M059J (cell line): ENCODE results near the gene SNAI3. TPM values are rescaled to one million over a fixed set of nuclear protein-coding genes. Genes with fewer than 3 reads are reported as not detected.
"Not testable (repeated sequence)": the region's sequence is repeated elsewhere in the genome, so short reads cannot be mapped to it uniquely, and the experiment has no call there.

Experiments used
- DNase-seq: peaks from one replicate; pipeline ENCODE4 v3.0.0-alpha.2; 2012; ENCODE audit warnings: low read depth
- total RNA-seq: library from RNA; depleted of rRNA; stranded (reverse); fragments of >200 nt; shearing (Covaris generic); gene quantifications from 2 replicates; pipeline ENCODE4 v1.2.3, GENCODE V29; 2014

The SNAI3 gene
- total RNA-seq, 1 experiment from 2014 or later, result not detected

DNA sequence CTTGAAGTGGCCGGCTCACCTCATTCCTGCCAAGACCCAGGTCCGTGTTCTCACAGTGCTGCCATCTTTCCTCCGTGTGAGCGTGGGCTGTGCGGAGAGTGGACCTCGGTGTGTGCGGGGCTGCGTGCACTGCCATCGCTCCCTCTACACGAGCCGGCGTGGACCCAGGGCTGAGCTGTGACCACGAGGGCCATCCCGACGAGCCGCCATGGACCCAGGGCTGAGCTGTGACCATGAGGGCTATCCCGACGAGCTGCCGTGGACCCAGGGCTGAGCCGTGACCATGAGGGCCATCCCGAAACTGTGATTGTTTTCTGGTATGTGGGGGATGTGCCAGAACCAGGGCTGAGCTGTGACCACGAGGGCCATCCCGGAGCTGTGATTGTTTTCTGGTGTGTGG lies 14.5 kb downstream of the SNAI3 start:
- DNase-seq, result no peak

GRCh38 chr16:88669980-88670379 lies 16.3 kb downstream of the SNAI3 start:
- DNase-seq, result no peak

DNA sequence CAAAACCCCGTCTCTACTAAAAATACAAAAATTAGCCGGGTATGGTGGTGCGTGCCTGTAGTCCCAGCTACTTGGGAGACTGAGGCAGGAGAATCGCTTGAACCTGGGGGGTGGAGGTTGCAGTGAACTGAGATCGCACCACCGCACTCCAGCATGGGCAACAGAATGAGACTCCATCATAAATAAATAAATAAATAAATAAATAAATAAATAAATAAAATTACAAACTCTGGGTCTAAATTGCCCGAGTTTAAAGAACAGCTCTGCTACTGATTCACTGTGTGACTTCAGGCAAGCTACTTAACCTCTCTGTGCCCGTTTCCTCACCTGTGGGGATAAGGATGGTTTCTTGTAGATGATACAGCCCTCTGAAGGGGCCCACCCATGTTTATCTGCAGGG lies 16.8 kb downstream of the SNAI3 start:
- not testable (repeated sequence) for DNase-seq

DNA sequence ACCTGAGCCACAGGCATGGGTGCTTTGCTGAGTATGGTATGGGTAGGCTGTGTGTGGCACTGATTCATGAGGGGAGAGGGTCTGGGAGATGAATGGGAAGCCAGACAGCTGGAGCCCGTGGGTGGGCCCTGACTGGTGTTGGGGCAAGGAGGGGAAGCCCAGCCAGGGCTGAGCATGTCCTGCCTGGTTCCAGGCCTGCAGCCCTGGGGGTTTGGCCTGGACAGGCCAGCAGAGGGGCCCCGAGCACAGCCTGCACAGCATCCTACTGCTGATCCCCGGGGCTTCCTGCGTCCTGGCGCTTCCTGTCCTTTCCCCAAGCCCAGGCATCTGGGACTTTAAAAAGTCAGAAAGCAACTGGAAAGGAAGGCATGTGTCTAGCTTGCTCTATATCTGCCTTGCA lies 18.8 kb downstream of the SNAI3 start:
- no peak for DNase-seq

GRCh38 chr16:88665570-88665969 lies 20.7 kb downstream of the SNAI3 start:
- no peak for DNase-seq

DNA sequence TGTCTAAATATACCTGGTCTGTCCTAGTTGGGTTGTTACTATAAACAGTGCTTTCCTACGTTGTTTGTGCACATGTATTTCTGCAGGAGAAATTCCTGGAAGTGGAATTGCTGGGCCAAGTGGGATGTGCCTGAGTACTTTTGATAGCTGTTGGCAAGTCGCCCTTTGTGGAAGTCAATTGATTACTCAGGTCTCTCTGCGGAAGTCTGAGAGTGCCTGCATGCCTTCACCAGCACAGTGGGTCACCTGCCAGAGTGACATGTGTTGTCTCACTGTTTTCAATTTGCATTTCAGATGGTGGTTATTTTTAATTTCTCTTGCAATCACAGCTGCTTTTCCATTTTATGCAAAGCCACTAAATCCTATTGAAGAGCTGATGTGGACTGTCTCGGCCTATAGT lies 21.2 kb downstream of the SNAI3 start:
- no peak for DNase-seq

GRCh38 chr16:88662843-88663606 lies 23.3 kb downstream of the SNAI3 start, which contains the start of gene MVD:
MVD (minus strand) TSS chr16:88663091; CDS start chr16:88663080, 11 bp downstream.
- peak; percentile 97 for DNase-seq

- no peak for DNase-seq
Observed at GRCh38 chr16:88662222-88662842, 24.0 kb downstream of the SNAI3 start.

DNA sequence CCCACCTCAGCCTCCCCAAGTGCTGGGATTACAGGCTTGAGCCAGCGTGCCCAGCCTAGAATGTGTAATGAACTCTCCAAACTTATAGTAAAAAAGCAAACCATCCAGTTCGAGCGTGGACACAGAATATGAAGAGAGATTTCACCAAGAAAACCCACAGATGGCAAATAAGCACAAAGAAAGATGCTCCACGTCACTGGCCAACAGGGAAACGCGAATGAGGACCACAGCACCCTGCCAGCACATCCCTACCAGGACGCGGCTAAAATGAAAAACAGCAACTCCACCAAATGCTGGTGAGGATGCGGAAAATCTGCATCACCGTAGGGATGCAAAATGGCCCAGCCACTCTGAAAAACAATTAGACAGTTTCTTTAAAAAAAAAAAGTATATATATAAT lies 24.8 kb downstream of the SNAI3 start:
- no peak for DNase-seq

DNA sequence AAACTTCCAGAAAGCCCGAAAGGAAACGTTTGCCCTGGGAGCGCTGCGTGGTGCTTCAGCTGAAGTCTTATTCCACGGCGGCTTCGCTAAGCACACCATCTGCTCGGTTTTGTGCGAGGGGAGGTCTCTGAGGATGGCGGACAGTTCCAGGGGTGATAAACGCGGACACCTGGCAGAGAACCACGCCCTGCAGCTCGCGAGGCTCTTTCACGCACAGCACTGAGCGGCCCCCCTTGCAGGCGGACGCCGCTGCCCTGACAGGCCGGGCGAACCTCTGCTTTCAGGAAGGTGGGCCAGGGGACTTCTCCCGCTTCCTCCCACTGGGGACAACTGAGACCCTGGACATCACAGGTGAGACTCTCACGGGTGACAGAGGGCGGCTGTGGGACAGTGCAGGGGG lies 27.1 kb downstream of the SNAI3 start:
- DNase-seq, result no peak

- DNase-seq, result no peak
Observed at GRCh38 chr16:88658714-88659113, 27.6 kb downstream of the SNAI3 start.

DNA sequence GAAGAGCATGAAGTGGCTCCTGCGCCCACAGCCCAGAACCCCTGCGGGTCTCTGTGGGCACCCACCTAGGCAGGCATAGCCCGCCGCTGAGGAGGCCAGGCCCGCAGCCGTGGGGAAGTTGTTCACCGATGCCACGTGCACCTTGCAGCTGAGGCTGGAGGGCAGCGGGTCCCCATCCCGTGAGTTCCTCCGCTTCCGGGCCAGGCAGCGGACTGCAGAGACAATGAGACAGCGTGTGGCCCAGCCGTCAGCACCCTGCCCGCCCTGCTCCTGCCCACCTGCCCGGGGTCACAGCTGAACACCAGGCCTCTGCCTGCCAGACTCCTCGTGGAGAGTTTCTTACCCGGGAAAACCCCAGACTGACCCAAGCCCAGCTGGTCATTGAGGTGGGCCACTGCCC lies 28.9 kb downstream of the SNAI3 start:
- no peak for DNase-seq

GRCh38 chr16:88656291-88656980 lies 29.9 kb downstream of the SNAI3 start:
- DNase-seq, result no peak

DNA sequence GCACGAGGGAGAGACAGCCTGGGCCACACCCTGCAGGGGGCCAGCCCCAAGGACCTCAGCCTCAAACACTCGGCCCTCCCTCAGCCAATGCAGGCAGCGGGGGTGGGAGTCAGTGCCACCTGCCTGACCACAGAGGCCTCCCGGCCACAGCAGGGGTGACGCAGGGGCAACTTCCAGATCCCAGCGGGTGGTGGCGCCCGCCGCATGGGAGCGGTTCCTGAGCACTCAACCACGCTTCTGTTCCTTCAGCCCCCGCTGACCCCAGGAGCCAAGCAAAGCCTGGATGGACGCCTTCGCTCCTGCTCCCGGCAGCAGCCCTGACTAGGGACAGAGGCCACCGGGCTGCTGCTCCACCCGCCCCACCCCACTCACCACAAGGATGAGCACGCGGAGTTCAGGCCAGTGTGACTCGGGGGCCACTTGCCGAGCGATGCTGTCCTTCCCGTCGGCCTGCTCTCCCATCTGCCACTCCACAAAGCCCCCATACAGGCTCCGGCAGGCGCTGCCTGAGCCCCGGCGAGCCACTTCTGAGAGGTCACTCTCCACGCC lies 30.5 kb downstream of the SNAI3 start:
- DNase-seq, result no peak

GRCh38 chr16:88655053-88655732 lies 31.1 kb downstream of the SNAI3 start:
- DNase-seq, result no peak

DNA sequence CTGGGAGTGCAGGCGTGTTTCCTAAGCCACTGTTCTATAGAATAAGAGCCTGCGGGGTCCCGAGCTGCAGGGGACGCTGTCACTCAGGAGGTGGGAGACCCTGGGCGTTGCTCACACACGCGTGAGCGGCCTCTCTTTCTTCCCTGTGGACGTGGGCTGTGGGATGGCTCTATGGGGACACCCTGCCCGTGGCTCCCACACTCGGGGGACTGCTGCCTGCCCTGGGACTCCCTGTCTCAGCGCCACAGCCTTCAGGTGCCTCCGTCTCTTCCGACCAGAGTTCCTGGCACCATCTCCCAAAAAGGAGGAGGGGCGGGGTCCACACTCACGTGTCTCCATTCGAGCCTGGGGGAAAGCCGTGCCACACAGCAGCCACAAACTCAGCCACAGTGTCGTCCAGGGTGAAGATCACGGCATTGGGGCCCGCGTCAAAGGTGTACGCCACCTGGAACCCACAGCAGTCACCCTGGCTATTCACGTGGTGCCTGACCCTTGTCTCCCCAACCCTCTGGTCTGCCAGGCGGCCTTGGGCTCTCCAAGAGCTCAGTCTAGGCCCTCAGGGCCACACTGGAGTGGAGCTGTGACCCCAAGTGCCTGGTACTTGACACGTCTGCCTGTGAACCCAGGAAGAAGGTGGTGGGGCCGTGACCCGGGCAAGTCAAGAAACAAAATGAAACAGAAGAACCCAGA lies 31.8 kb downstream of the SNAI3 start:
- no peak for DNase-seq

- DNase-seq, result no peak
Observed at GRCh38 chr16:88653596-88654362, 32.5 kb downstream of the SNAI3 start.

GRCh38 chr16:88653101-88653500 lies 33.2 kb downstream of the SNAI3 start:
- DNase-seq, result no peak

DNA sequence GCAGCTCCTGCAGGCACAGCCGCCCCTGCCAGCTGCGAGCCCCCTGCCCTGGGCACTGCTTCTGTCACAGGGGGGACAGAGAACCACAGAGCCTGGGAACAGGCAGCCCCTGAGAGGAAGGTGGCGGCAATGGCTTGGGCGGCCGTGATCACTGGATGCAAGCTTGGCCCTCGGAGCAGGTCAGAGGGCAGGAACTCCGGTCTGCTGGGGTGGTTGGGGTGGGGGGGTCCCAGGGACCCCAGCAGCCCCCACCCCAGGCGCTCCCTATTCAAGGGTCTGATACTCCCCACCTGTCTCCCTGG lies 33.6 kb downstream of the SNAI3 start:
- DNase-seq, result no peak

DNA sequence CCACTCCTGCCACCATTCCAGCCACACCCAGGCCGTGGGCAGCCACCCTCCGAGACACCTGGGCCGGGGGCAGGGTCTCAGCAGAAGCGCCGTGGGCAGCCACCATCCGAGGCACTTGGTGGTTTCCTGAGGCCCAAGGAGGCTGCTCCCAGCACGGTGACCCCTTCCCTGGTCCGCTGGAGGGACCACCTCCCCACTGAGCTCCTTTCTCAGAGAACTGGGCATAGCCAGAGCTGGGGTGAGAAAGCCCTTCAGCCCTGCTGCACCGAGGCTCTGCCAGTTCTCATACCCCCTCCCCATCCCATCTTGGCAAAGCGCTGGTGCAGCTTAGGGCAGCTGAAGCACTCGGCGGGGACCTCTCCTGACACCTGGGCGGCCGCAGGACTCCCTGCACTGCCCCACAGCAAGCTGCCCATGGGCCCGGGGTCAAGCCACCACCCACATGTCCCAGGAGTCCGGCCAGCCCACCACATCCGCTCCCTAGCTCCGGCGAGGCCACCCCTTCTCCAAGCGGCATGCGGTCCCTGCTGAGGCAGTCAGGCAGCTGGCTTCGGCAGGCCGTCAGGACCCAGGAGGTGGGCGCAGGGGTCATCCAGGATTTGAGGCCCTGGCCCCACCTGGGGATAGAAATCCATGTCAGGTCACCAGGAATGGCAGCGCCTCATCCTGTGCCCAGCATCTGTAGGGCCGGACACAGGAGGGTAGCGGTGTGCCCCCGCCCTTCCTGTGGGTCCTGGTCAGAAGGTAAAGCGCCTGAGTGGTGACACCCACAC lies 34.1 kb downstream of the SNAI3 start:
- no peak for DNase-seq
